CD14-positive monocyte (primary cell): ENCODE data around the gene SLC39A12. TPM values are rescaled to one million over a fixed set of nuclear protein-coding genes. Genes with fewer than 3 reads are reported as not detected.

Experiments used
- DNase-seq, 3 donors: peaks; one replicate each; pipeline ENCODE4 v3.0.0-alpha.2; 2011 to 2022
- H2AFZ ChIP-seq: 2 replicates; pipeline ENCODE4 v1.6.0; 2012; ENCODE audit warnings: mild to moderate bottlenecking, low read depth, low read length, inconsistent platforms; ENCODE audit not compliant: insufficient read depth, poor library complexity, severe bottlenecking
- H3K27ac ChIP-seq, 2 donors: 1 replicate in 1 of 2; 2 replicates in 1 of 2; pipeline ENCODE4 v1.5.1; 2012 to 2013; ENCODE audit warnings: low read length in 2 of 2, control low read depth in 1 of 2, inconsistent platforms in 1 of 2, low read depth in 1 of 2, mild to moderate bottlenecking in 1 of 2
- H3K27me3 ChIP-seq, 2 donors: one replicate each; pipeline versions ENCODE4 v1.6.0 to v1.6.1; 2011 to 2013; ENCODE audit warnings: low read length in 2 of 2; ENCODE audit not compliant: control insufficient read depth in 2 of 2, insufficient read depth in 2 of 2
- H3K36me3 ChIP-seq, 2 donors: replicated peaks in 1 of 2; 1 replicate in 1 of 2; 2 replicates in 1 of 2; pipeline versions ENCODE4 v1.5.1 to v1.6.1; 2012 to 2013; ENCODE audit warnings: low read length in 2 of 2, control low read depth in 1 of 2, inconsistent platforms in 1 of 2, mild to moderate bottlenecking in 1 of 2; ENCODE audit not compliant: insufficient read depth in 2 of 2, control insufficient read depth in 1 of 2
- H3K4me1 ChIP-seq, 2 donors: 1 replicate in 1 of 2; 2 replicates in 1 of 2; pipeline versions ENCODE4 v1.5.1 to v1.6.1; 2012 to 2013; ENCODE audit warnings: low read length in 2 of 2, control low read depth in 1 of 2, inconsistent platforms in 1 of 2, mild to moderate bottlenecking in 1 of 2, moderate library complexity in 1 of 2; ENCODE audit not compliant: insufficient read depth in 2 of 2, control insufficient read depth in 1 of 2
- H3K4me2 ChIP-seq: replicated peaks from 2 replicates; pipeline ENCODE3; 2012; ENCODE audit warnings: low read length, moderate library complexity, mild to moderate bottlenecking; ENCODE audit not compliant: poor library complexity, severe bottlenecking; ENCODE audit errors: extremely low read depth
- H3K4me3 ChIP-seq, 3 experiments: fragments of 200-600 bp in 1 of 3; sonication (generic) in 1 of 3; replicated peaks in 1 of 3; 1 replicate in 2 of 3; 2 replicates in 1 of 3; pipeline ENCODE4 v1.5.1; 2011 to 2013; ENCODE audit warnings: low read length in 3 of 3, mild to moderate bottlenecking in 3 of 3, control low read depth in 2 of 3, low read depth in 2 of 3, inconsistent platforms in 1 of 3, moderate library complexity in 1 of 3
- H3K79me2 ChIP-seq: 2 replicates; pipeline ENCODE4 v1.6.0; 2012; ENCODE audit warnings: mild to moderate bottlenecking, control low read depth, inconsistent platforms, low read length, moderate library complexity; ENCODE audit not compliant: insufficient read depth
- H3K9ac ChIP-seq: 2 replicates; pipeline ENCODE4 v1.6.0; 2017; ENCODE audit warnings: low read length, mild to moderate bottlenecking; ENCODE audit not compliant: insufficient read depth, poor library complexity, severe bottlenecking
- H3K9me3 ChIP-seq, 2 donors: replicated peaks in 1 of 2; 1 replicate in 1 of 2; 2 replicates in 1 of 2; pipeline versions ENCODE4 v1.5.1 to v1.6.1; 2012 to 2013; ENCODE audit warnings: low read length in 2 of 2, control low read depth in 1 of 2; ENCODE audit not compliant: control insufficient read depth in 1 of 2, insufficient read depth in 1 of 2
- H4K20me1 ChIP-seq: 2 replicates; pipeline ENCODE4 v1.6.0; 2012; ENCODE audit warnings: mild to moderate bottlenecking, low read length, control low read depth, moderate library complexity; ENCODE audit not compliant: insufficient read depth
- H3K27ac Mint-ChIP-seq, 7 donors: one replicate each; pipeline ENCODE4 v1.8.0; 2020; ENCODE audit warnings: mild to moderate bottlenecking in 7 of 7, mixed read lengths in 7 of 7, moderate library complexity in 6 of 7, inconsistent platforms in 2 of 7
- H3K27me3 Mint-ChIP-seq, 3 donors: one replicate each; pipeline ENCODE4 v1.8.0; 2021 to 2022; ENCODE audit warnings: low read depth in 3 of 3, mild to moderate bottlenecking in 3 of 3, mixed read lengths in 3 of 3, moderate library complexity in 3 of 3, inconsistent platforms in 1 of 3
- H3K36me3 Mint-ChIP-seq, 2 donors: one replicate each; pipeline ENCODE4 v1.8.0; 2020; ENCODE audit warnings: mixed read lengths in 2 of 2, inconsistent platforms in 1 of 2, mild to moderate bottlenecking in 1 of 2
- H3K4me1 Mint-ChIP-seq: one replicate; pipeline ENCODE4 v1.8.0; 2020; ENCODE audit warnings: mild to moderate bottlenecking, mixed read lengths
- H3K4me3 Mint-ChIP-seq, 2 donors: one replicate each; pipeline ENCODE4 v1.8.0; 2020; ENCODE audit warnings: mild to moderate bottlenecking in 2 of 2, mixed read lengths in 2 of 2, moderate library complexity in 1 of 2
- H3K9me3 Mint-ChIP-seq, 7 donors: one replicate each; pipeline ENCODE4 v1.8.0; 2020 to 2022; ENCODE audit warnings: mixed read lengths in 7 of 7, mild to moderate bottlenecking in 6 of 7, moderate library complexity in 6 of 7, inconsistent platforms in 2 of 7
- CTCF ChIP-seq: fragments of 200-600 bp; IDR thresholded peaks from one replicate; pipeline ENCODE4 v1.8.0; 2022; ENCODE audit warnings: antibody characterized with exemption, mild to moderate bottlenecking
- WGBS: methylation state at CpG from one replicate; pipeline ENCODE4 v1.1.5; 2013; ENCODE audit warnings: missing lambda C conversion rate; ENCODE audit not compliant: insufficient coverage; 5-methylcytosine and 5-hydroxymethylcytosine counted together
- intact Hi-C, 2 donors: fragments of 100-400 bp; cut with micrococcal nuclease; formaldehyde crosslinking; loops; one replicate each; pipeline versions ENCODE4 v1.15.0 to v1.15.1; 2023
- polyA plus RNA-seq, 3 donors: library from polyadenylated mRNA; depleted of rRNA in 1 of 3; unstranded in 2 of 3; stranded (reverse) in 1 of 3; fragments of 300-500 nt in 2 of 3; fragments of >200 nt in 1 of 3; fragmentation: Illumina TruSeq in 2 of 3; gene quantifications; 1 replicate in 2 of 3; 2 replicates in 1 of 3; pipeline ENCODE4 v1.2.3, GENCODE V29; 2012 to 2021

SLC39A12 gene
- polyA plus RNA-seq, 3 donors = not detected

- Histone ChIP-seq H3K79me2 (no peaks in the 10 kb centered on the region), H3K4me1 (no peaks in the 10 kb centered on the region), H3K9ac (no peak overlapping the region), H3K27ac (no peak overlapping the region), H3K27me3 (no peaks in the 10 kb centered on the region), H3K9me3 (no peaks in the 10 kb centered on the region), H3K4me3 (no peak overlapping the region), H4K20me1 (no peaks in the 10 kb centered on the region), H3K4me2 (no peak overlapping the region), H2AFZ (no peak overlapping the region), H3K36me3 (no peaks in the 10 kb centered on the region)
- peaks cover 0 to 4% (median 0%) of the 10 kb centered on the region in 3 donors for H3K27me3 Mint-ChIP-seq
- no peak overlapping the region for H3K4me3 Mint-ChIP-seq
- H3K4me1 Mint-ChIP-seq = peaks cover 2% of the 10 kb centered on the region
- intact Hi-C loops = no loop called here
- TF ChIP-seq CTCF = no peak
- DNase-seq = no peak
- 86% methylated on average over 5 of the region's 5 CpGs for WGBS
- H3K36me3 Mint-ChIP-seq = no peaks in the 10 kb centered on the region
- peaks cover 8 to 24% (median 10%) of the 10 kb centered on the region in 7 donors for H3K9me3 Mint-ChIP-seq
- no peak overlapping the region for H3K27ac Mint-ChIP-seq
Observed at GRCh38 chr10:17914169-17915045, 37.3 kb upstream of the SLC39A12 start.

- no peak for TF ChIP-seq CTCF
- Mint-ChIP-seq H3K4me1 (no peaks in the 10 kb centered on the region), H3K36me3 (no peaks in the 10 kb centered on the region), H3K27ac (no peak overlapping the region), H3K4me3 (no peak overlapping the region), H3K9me3 (peaks cover 12 to 29% (median 16%) of the 10 kb centered on the region in 7 donors), H3K27me3 (peaks cover 0 to 4% (median 0%) of the 10 kb centered on the region in 3 donors)
- H3K36me3 ChIP-seq = no peaks in the 10 kb centered on the region
- no peak for DNase-seq
- H4K20me1 ChIP-seq = no peaks in the 10 kb centered on the region
- no peak overlapping the region for H3K4me2 ChIP-seq
- H2AFZ ChIP-seq = no peak overlapping the region
- H3K79me2 ChIP-seq = no peaks in the 10 kb centered on the region
- H3K9me3 ChIP-seq = no peaks in the 10 kb centered on the region
- intact Hi-C loops = no loop called here
- no peak overlapping the region for H3K9ac ChIP-seq
- no peak overlapping the region for H3K4me3 ChIP-seq
- no peaks in the 10 kb centered on the region for H3K27me3 ChIP-seq
- no peak overlapping the region for H3K27ac ChIP-seq
- no CpG with 5 or more reads among the region's 4 CpGs for WGBS
- H3K4me1 ChIP-seq = no peaks in the 10 kb centered on the region
Observed at GRCh38 chr10:17915181-17915580, 36.5 kb upstream of the SLC39A12 start.
